Lower lobe of right lung (tissue), 2 donors: ENCODE measurements around the gene ZNF385B. TPM values are rescaled to one million over a fixed set of nuclear protein-coding genes. Genes with fewer than 3 reads are reported as not detected.

ENCODE experiments used
- ATAC-seq, 2 donors: fragments of 200-7000 bp; cut with Tn5 transposase; one replicate each; pipeline ENCODE4 v1.9.1; 2020 to 2022; ENCODE audit warnings: mild to moderate bottlenecking in 2 of 2, moderate library complexity in 2 of 2
- DNase-seq: peaks from one replicate; pipeline ENCODE4 v3.0.0-alpha.2; 2020
- H3K27ac ChIP-seq: fragments of 200-600 bp; one replicate; pipeline ENCODE4 v1.8.0; 2022
- H3K27me3 ChIP-seq: fragments of 200-600 bp; one replicate; pipeline ENCODE4 v1.8.0; 2022; ENCODE audit warnings: low read depth
- H3K36me3 ChIP-seq: fragments of 200-600 bp; one replicate; pipeline ENCODE4 v1.8.0; 2022; ENCODE audit warnings: mild to moderate bottlenecking
- H3K4me1 ChIP-seq: fragments of 200-600 bp; one replicate; pipeline ENCODE4 v1.8.0; 2022
- H3K4me3 ChIP-seq: fragments of 200-600 bp; one replicate; pipeline ENCODE4 v1.8.0; 2022; ENCODE audit warnings: mild to moderate bottlenecking
- H3K9me3 ChIP-seq: fragments of 200-600 bp; one replicate; pipeline ENCODE4 v1.8.0; 2022
- CTCF ChIP-seq: fragments of 200-600 bp; IDR thresholded peaks from one replicate; pipeline ENCODE4 v1.8.0; 2022; ENCODE audit warnings: antibody characterized with exemption, mild to moderate bottlenecking
- intact Hi-C: fragments of 100-400 bp; cut with DNase I; formaldehyde crosslinking; loops from one replicate; pipeline ENCODE4 v1.11.0; 2022
- total RNA-seq: library from RNA; stranded (reverse); fragmentation: NEBNext Ultra II Directional; extraction: Animal tissue kit (Norgen Biotek cat#: 25700); gene quantifications from one replicate; pipeline ENCODE4 v1.2.1, GENCODE V29; 2021
- donor health status: DM: no; HTN: yes; CAD: no; lungs with severe emphysema.

Gene ZNF385B
- total RNA-seq, 1 donor from 2014 or later: 63.2 TPM

- Histone ChIP-seq H3K36me3 (no peaks in the 10 kb centered on the region), H3K4me1 (no peaks in the 10 kb centered on the region), H3K27ac (peak overlapping the region; percentile 43), H3K27me3 (no peaks in the 10 kb centered on the region), H3K9me3 (no peaks in the 10 kb centered on the region), H3K4me3 (no peak overlapping the region)
- intact Hi-C loops: no loop called here
- ATAC-seq (peak; percentile 92 to 93), DNase-seq (no peak)
- TF ChIP-seq CTCF: no peak
Observed at GRCh38 chr2:179487010-179487731, 374.2 kb downstream of the ZNF385B start.

GRCh38 chr2:179483131-179483530 lies 378.3 kb downstream of the ZNF385B start:
- DNase-seq: no peak
- Histone ChIP-seq H3K27me3 (no peaks in the 10 kb centered on the region), H3K9me3 (no peaks in the 10 kb centered on the region), H3K36me3 (no peaks in the 10 kb centered on the region), H3K4me3 (no peak overlapping the region), H3K27ac (no peak overlapping the region), H3K4me1 (no peaks in the 10 kb centered on the region)
- TF ChIP-seq CTCF: no peak
- intact Hi-C loops: no loop called here
- no peak for ATAC-seq

GRCh38 chr2:179479947-179480346 lies 381.5 kb downstream of the ZNF385B start:
- no peak overlapping the region for H3K4me3 ChIP-seq
- H3K27ac ChIP-seq: no peak overlapping the region
- TF ChIP-seq CTCF: no peak
- intact Hi-C loops: no loop called here
- ATAC-seq: no peak
- H3K36me3 ChIP-seq: no peaks in the 10 kb centered on the region
- H3K4me1 ChIP-seq: no peaks in the 10 kb centered on the region
- H3K9me3 ChIP-seq: no peaks in the 10 kb centered on the region
- no peak for DNase-seq
- no peaks in the 10 kb centered on the region for H3K27me3 ChIP-seq

- ATAC-seq: no peak
- H3K36me3 ChIP-seq: no peaks in the 10 kb centered on the region
- TF ChIP-seq CTCF: no peak
- no peaks in the 10 kb centered on the region for H3K9me3 ChIP-seq
- DNase-seq: no peak
- H3K27ac ChIP-seq: no peak overlapping the region
- no peaks in the 10 kb centered on the region for H3K27me3 ChIP-seq
- no peaks in the 10 kb centered on the region for H3K4me1 ChIP-seq
- H3K4me3 ChIP-seq: no peak overlapping the region
- intact Hi-C loops: no loop called here
Observed at GRCh38 chr2:179478771-179479170, 382.6 kb downstream of the ZNF385B start.

GRCh38 chr2:179470992-179471391 lies 390.4 kb downstream of the ZNF385B start:
- Histone ChIP-seq H3K4me1 (no peaks in the 10 kb centered on the region), H3K36me3 (no peaks in the 10 kb centered on the region), H3K27ac (no peak overlapping the region), H3K9me3 (no peaks in the 10 kb centered on the region), H3K4me3 (no peak overlapping the region), H3K27me3 (no peaks in the 10 kb centered on the region)
- intact Hi-C loops: no loop called here
- ATAC-seq (no peak), DNase-seq (no peak)
- no peak for TF ChIP-seq CTCF
